Stimulated activated CD4-positive, alpha-beta T cell treated with anti-CD3 and anti-CD28 coated beads, Interleukin-15, amount 100 ng/mL, for 1 hour (primary cell): ENCODE data around the gene BABAM2.
"Not testable (repeated sequence)": the region's sequence is repeated elsewhere in the genome, so short reads cannot be mapped to it uniquely, and the experiment has no call there.

Experiments used
- DNase-seq, 2 donors: peaks; one replicate each; pipeline ENCODE4 v3.0.0-alpha.2; 2020; ENCODE audit warnings: low read depth in 1 of 2, low spot score in 1 of 2

The BABAM2 gene

DNA sequence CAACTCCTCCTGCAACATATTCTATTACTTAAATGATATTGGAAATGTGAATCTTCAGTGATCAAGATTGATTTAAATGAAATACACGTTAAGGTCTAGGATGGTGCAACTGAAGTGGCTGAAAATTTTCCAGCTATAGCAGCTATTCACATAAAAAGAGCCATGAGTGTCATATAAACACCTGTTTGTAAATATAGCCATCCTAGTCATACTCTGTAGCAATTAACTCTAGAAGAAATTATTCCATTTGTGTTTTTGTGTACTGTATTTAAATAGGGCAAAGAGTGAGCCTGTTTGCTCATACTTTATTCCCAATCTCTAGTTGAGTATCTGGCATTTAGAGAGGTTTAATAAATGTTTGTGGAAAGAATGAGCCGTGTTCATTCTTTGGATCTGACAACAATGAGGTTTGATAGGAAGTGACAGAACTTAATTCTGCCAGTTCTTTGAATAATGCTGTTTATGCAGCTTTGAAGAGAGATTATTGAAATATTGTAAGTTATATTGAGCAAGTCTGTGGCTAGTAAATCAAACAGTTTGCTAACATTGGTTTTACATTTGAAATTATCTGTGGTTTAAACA lies 49.7 kb downstream of the BABAM2 start:
- no peak for DNase-seq

DNA sequence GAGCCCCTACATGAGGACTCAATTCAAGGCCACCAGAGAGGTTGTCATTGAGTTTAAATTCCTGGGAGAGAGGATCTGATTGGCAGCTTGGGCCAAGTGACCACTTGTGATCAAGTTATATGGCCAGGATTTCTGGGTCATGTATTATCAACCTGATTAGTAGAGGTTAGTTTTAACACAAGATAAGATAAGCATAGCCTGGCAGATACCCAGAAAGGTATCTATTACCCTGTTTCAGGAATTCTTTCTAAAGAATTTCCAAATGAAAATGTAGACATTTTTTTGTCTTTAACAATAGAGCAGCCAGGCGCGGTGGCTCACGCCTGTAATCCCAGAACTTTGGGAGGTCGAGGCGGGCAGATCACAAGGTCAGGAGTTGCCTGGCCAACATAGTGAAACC lies 50.5 kb downstream of the BABAM2 start:
- no peak for DNase-seq

DNA sequence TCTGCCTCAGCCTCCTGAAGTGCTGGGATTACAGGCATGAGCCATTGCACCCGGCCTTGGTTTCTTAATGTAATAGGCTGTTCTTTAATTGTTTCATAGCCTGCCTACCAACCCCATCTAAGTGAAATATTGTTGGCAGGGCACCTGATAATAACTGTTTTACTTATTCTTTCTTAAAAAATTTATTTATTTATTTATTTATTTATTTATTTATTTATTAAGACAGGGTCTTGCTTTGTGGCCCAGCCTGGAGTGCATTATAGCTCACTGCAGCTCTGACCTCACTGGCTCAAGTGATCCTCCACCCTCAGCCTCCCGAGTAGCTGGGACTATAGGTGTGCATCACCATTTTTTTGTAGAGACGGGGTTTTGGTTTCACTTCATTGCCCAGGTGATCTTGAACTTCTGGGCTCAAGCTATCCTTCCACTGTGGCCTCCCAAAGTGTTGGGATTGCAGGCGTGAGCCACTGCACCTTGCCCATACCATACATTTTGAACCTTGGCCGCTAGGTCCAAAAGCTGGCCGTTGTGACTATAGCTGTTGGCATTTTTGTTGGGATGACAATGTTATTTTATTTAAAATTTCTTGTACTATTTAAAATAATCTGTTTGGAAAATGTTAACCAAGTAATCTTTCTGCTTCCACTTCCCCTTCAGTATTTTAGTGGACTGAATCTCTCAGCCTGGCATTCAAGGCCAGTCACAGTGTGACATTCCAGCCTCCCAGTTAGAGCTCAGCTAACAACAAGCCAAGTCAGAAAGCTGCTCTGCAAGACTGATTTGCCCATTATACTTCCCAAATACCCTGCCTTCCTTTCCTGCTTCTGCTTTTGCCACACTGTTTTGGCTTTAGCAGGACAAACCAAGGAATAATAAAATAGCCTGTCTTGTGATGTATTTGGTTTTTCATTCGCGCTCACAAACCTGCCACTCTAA lies 52.4 kb downstream of the BABAM2 start:
- DNase-seq, result no peak

DNA sequence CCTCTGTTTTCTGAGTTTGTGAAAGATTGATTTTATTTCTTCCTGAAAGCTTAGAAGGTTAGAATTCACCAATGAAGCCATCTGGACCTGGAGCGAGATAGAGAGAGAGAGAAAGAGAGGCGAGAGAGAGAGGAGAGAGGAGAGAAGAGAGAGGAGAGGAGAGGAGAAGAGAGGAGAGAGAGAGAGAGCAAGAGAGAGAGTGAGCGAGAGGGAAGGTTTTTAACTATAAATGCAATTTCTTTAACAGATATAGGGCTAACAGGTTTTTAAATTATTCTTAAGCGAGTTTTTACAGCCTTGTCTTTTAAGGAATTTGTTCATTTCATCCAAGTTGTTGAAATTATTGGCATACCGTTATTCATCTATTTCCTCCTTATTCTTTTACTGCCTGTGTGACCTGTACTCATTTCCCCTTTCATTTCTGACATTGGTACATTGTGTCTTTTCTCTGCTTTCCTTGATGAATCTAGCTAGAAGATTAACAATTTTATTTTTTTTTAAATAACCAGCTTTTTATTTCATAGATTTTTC lies 56.1 kb downstream of the BABAM2 start:
- DNase-seq, result no peak

DNA sequence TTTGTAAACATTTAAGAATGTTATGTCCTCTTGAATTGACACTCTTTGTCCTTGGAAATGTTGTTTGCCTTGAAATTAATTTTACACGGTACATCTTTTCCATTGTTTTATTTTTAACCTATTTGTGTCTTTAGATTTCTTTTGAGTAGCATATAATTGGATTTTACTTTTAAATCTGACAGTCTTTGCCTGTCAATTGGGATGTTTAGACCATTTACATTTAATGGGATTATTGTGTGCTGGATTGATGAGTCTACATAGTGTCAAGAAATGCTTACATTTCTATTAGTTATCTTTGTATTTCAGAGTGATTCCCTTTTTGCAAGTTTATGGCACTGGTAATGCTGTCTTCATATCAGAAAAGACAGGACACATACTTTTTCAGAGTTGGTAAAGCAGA lies 61.5 kb downstream of the BABAM2 start:
- DNase-seq, result no peak

DNA sequence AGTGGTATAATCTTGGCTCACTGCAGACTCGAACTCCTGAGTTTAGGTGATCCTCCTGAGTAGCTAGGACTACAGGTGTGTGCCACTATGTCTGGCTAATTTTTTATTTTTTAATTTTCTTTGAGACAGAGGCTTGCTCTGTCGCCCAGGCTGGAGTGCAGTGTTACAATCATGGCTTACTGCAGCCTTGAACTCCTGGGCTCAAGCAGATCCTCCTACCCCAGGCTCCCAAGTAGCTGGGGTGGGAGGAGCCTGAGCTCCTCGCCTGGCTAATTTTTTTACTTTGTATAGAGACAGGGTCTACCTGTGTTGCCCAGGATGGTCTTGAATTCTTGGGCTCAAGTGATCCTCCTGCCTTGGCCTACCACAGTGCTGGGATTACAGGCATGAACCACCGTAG lies 62.5 kb downstream of the BABAM2 start:
- DNase-seq, result no peak

DNA sequence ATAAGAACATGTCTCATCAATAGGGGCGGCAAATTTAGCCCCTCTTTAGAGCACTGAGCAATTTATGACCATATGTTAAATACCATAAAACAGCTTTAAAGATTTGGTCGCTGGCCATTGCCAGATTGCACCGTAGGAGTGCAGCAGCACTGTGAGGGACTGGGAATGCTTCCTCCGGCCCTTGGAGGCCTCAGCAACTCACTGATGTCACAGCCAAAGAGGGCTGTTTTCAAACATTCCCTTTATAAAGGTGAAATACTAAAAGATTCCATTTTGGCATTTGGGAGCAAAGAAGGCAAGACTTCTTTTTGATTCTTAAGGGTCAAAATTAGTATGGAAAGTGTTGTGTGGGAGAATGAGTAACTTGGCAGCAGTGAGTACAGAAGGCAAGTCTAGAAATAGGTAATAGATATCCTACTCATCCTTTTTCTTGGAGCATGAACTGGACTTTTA lies 63.7 kb downstream of the BABAM2 start:
- DNase-seq, result no peak

DNA sequence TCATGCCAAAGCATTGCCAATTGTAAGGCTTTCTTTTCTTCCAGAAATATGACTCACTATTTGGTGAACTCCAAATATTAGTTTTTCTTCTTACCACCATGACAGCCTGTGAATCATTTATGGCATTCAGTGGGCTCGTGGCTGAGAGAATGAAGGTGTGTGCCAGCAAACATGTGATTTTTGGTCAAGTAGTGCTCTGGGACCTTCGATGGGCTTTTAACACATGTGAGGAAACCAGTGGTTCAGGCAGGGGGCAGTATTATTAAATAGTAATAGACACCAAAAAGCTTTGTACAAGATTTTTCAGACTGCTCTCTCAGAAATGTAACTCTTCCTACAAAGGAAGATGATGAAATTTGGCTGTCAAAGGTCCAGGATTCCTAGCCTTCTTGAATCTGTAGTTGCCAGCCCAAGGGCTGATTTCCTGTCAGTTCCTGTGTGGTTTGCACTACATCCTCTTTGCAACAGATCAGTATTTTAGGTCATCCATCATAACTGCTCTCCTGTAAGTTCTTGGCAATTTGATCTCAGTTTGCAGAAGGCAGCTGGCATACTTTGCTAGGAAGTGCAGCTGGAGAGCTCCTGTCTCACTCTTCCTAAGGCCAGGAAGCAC lies 64.3 kb downstream of the BABAM2 start:
- no peak for DNase-seq

DNA sequence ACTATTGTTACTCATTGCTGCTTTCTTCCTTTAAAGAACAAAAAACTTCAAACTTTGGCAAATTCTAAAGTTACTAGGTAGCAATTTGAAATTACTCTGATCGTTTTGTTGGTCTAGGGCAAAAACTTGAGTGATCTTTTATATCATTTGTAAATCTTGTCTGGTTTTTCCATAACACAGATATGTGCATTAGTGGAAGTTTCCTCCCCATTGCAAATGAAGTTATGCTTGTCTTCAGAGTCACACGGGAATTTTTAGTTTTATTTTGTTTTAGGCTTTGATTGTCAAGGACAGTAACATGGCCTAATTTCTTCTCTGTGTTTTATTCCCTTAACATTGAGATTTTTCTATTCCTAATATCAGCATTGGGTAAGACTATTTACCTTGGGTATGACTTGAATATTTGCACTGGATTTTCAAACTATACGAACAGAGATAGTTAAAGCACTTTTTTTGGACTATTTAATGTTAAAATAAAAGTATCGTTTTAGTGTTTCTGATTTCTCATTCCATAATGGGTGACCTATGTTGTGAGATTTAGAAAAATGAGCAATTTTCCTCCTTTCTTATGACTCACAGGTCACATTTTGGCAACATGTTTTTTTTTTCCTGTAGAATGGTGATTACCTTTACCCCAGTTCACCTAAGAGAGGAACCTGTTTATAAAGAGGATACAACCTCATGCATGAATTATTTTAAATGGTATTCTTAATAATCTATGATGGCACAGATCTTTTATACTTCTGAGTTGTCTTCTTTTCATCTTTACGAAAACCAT lies 65.0 kb downstream of the BABAM2 start:
- DNase-seq, result no peak

DNA sequence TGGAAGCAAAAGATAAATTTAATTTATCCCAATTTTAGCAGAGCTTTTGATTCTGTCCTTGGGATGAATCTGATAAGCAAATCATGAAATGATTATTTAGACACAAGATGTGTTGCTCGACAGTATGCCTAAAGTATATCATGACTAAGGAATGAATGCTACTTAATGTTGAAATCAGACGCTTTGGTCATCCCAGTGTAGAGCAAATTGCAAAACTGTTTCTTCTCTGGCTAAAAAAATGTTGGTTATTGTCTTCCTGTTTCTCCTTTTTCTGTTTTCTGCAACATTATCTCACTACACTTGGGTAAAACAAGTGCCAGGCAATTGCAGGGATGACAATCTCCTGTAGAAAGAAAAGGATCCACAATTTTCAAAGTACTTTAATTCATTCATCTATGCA lies 66.4 kb downstream of the BABAM2 start:
- DNase-seq, result no peak

DNA sequence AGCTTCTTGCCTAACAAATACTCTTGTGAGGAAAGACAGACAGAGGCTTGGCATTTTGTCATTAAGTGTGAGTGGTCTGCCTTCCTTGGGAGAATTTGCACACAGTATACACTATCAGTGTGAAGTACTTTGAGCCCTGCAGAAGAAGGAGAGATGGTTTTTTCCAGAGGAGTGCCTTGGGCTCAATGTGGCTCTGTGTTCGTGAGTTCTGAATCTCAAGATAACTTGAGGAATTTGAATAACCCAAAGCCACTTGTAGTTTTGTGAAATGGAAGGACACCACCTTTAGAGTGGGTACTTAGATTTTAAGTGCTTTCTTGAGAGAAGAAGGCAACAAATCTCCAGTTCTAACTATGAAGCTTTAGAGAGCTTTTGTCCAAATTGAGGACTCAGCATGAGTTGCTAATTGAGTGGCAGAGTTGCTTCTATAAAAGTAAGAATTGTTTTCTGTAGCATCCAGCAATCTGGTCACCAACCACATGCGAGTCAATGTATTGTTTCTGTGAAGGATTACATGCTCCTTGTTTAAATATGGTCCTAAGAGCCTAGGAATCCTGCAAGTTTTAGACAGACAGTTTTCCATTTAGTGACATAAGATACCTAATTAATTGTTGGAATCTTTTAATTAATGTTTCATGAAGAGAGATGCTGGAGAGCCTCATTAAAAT lies 68.3 kb downstream of the BABAM2 start:
- no peak for DNase-seq

DNA sequence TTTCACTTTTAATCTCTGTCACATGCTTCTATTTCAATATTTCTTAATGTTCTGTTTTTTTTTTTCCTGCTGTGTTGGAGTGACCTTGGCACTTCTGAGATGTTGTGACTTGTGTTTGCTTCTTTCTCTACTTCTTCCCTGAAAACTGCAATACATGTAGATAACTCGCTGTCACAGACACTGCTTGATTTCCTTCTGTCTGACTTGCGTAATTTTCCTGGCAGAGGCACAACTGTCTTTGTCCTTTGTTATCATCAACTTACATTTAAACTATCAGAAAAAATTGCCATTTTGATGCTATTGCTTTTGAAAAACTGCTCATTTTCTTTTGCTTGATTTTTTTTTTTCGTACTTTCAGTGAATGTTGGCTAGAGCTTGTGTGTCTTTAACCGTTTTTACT lies 69.0 kb downstream of the BABAM2 start:
- DNase-seq, result no peak

DNA sequence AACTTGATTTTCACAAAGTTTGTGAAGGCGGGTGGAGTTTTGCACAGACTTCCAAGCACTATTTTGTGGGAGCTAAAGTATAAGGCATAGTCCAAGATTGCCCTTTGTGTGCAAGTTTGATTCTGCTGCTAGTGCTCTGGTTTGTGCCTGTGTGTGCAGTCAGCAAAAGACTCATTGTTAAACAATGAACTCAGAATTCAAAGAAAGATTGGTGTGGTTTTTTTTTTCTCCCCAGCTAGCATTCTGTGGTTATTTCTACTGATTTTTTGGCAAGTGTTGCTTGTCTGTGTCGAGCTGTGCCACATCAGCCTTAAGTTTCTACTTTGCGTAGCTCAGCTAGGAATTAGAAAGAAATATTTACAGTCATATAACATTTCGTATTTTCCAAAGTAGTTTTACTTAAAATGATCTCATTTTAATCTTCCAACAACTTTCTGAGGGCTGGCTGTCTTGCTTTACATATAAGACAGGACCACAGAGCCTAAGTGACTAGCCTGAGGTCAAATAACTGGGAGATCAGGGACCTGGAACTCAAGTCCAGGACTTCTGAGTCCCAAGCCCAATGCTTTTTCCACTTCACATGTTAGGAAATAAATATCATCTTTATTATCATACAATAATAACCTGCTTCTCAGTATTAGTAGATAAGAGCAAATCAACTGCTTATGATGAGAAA lies 69.8 kb downstream of the BABAM2 start:
- DNase-seq, result no peak

DNA sequence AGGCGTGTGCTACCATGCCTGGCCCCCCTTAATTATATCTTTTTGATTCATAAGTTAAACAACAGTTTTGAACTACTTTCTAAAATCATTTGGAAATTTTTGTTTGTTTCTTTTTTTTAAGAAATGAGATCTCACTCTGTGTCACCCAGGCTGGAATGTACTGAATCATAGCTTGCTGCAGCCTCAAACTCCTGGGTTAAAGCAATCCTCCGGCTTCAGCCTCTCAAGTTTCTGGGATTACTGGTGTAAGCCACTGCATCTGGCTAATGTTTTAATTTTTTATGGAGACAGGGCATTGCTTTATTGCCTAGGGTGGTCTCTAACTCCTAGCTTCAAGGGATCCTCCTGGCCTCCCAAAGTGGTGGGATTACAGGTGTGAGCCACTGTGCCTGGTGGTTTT lies 71.5 kb downstream of the BABAM2 start:
- DNase-seq, result no peak

DNA sequence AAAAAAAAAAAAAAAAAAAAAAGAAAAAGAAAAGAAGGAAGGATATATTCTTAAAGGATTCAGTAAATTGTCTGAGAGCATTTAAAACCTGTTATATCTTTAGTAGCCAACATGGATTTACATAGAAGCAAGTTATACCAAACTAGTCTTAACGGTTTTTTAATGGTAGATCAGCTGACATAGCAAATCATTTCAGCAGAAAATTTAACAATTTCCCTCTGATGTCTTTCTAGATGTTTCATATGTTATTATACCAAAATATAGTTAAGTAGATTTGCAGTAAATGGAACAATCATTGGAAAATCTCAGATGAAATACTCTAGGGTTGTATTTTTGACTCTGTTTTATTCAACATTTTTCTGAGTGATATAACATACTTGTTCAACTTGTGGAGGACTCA lies 72.9 kb downstream of the BABAM2 start:
- no peak for DNase-seq

DNA sequence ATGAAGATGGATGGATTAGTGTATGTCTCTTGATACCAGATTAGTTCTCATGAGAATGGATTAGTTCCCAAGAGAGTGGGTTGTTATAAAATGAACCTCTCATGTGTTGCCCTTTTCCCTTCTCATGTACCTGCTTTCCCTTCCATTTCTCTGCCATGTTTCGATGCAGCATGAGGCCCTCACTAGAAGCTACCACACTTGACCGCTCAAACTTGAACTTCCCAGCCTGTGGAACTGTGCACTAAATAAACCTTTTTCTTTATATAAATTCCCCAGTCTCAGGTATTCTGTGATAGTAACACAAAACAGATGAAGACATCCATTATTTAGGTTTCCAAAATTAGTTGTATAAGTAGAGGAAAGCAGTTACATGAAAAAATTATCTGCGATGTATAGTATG lies 73.5 kb downstream of the BABAM2 start:
- no peak for DNase-seq

DNA sequence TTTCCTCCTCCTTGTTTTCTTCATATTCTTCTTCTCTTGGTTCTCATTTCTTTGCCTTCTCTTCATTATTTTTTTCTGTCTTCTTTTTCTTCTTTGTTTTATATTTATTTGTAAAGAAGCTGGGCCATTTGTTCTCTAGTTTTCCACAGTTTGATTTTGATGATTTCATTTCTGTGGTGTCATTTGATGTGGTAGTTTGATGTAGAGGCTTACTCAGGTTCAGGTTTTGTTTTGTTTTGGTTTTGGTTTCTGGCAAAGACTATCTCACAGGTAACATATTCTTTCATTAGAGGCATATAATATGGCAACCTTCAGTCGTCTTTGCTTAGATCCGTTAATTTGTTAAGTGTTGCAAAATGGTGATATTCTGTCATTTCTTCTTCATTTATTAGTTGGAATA lies 75.3 kb downstream of the BABAM2 start:
- DNase-seq, result no peak

DNA sequence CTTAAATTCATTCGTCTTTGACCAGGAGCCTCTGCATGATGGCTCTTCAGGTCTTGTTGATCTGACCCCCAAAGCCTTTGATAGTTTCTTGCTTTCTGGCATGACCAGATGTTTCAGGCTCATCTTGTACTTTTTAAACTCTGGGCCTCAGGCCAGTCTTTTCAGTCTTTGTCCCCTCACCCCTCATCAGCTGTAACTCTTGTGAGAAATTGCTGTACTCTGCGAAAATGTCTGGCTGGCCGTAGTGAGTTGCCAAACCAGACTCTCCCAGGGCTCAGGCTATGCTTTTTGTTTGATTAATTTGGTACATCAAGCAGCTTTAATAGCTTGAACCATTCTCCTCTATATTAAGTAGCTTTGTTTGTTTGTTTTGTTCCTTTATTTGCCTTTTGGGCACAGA lies 75.9 kb downstream of the BABAM2 start:
- DNase-seq, result no peak

DNA sequence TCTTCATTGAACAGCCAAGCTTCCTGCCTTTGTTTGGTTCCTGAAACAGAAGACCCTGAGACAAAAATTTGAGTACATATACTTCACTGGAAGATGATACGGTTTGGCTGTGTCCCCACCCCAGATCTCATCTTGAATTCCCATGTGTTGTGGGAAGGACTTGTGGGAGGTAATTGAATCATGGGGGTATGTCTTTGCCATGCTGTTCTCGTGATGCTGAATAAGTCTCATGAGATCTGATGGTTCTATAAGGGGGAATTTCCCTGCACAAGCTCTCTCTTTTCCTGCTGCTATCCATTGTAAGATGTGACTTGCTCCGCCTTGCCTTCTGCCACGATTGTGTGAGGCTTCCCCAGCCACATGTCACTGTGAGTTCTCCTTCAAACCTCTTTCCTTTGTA lies 76.5 kb downstream of the BABAM2 start:
- no peak for DNase-seq

DNA sequence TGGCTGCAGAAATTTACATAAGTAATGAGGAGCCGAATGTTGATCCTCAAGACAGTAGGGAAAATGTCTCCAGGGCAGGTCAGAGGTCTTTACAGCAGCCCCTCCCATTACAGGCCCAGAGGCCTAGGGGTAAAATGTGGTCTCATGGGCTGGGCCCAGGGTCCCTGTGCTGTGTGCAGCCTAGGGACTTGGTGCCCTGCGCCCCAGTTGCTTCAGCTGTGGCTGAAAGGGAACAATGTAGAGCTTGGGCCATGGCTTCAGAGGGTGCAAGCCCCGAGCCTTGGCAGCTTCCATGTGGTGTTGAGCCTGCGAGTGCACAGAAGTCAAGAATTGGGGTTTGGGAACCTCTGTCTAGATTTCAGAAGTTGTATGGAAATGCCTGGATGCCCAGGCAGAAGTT lies 77.5 kb downstream of the BABAM2 start:
- not testable (repeated sequence) for DNase-seq
